Gastrocnemius medialis (tissue), 4 donors: ENCODE data around the gene CDH1. TPM values are rescaled to one million over a fixed set of nuclear protein-coding genes. Genes with fewer than 3 reads are reported as not detected.
"Not testable (repeated sequence)": the region's sequence is repeated elsewhere in the genome, so short reads cannot be mapped to it uniquely, and the experiment has no call there.

Experiments used
- ATAC-seq, 2 donors: fragments of 150-250 bp; one replicate each; pipeline ENCODE4 v1.9.1; 2016
- DNase-seq, 2 donors: peaks; one replicate each; pipeline ENCODE4 v3.0.0-alpha.2; 2019
- H3K27ac ChIP-seq, 4 donors: fragments of 200-600 bp; sonication (generic); 1 replicate in 1 of 4; 2 replicates in 3 of 4; pipeline ENCODE4 v1.5.1; 2016 to 2018; ENCODE audit warnings: mild to moderate bottlenecking in 2 of 4, moderate library complexity in 1 of 4
- H3K27me3 ChIP-seq, 3 donors: fragments of 200-600 bp; sonication (generic) in 2 of 3; 1 replicate in 1 of 3; 2 replicates in 2 of 3; pipeline versions ENCODE4 v1.5.1 to v1.6.0; 2016 to 2019; ENCODE audit warnings: mild to moderate bottlenecking in 1 of 3, moderate library complexity in 1 of 3
- H3K36me3 ChIP-seq, 2 donors: fragments of 200-600 bp; sonication (generic) in 1 of 2; one replicate each; pipeline ENCODE4 v1.5.1; 2017 to 2018
- H3K4me1 ChIP-seq, 2 donors: fragments of 200-600 bp; sonication (generic) in 1 of 2; one replicate each; pipeline ENCODE4 v1.5.1; 2016 to 2017; ENCODE audit warnings: mild to moderate bottlenecking in 2 of 2
- H3K4me3 ChIP-seq, 4 donors: fragments of 200-600 bp; sonication (generic) in 3 of 4; 1 replicate in 1 of 4; 2 replicates in 3 of 4; pipeline ENCODE4 v1.5.1; 2016 to 2019; ENCODE audit warnings: mild to moderate bottlenecking in 2 of 4
- H3K9me3 ChIP-seq, 3 donors: fragments of 200-600 bp; sonication (generic) in 2 of 3; 1 replicate in 1 of 3; 2 replicates in 2 of 3; pipeline ENCODE4 v1.5.1; 2016 to 2019
- CTCF ChIP-seq, 5 experiments: fragments of 450-650 bp in 3 of 5; fragments of 200-600 bp in 2 of 5; sonication (generic) in 2 of 5; IDR thresholded peaks in 4 of 5; conservative IDR thresholded peaks in 1 of 5; 1 replicate in 4 of 5; 2 replicates in 1 of 5; pipeline ENCODE4 v1.5.1; 2016 to 2019; ENCODE audit warnings: antibody characterized with exemption in 5 of 5, mild to moderate bottlenecking in 3 of 5, moderate library complexity in 3 of 5
- POLR2A ChIP-seq, 2 donors: fragments of 450-650 bp; IDR thresholded peaks; one replicate each; pipeline ENCODE4 v1.6.1; 2017; ENCODE audit warnings: antibody characterized with exemption in 2 of 2, mild to moderate bottlenecking in 2 of 2, moderate library complexity in 2 of 2
- in situ Hi-C, 4 donors: fragments of 200-750 bp; cut with MboI; loops; one replicate each; pipeline versions ENCODE4 v1.15.0 to v1.8.0; 2017; ENCODE audit warnings: low sequenced_read_pairs in 4 of 4
- intact Hi-C: fragments of 100-400 bp; cut with DNase I; formaldehyde crosslinking; loops from one replicate; pipeline ENCODE4 v1.15.1; 2023; ENCODE audit warnings: low total_unique reads
- total RNA-seq, 4 donors: library from RNA; depleted of rRNA; stranded (reverse); fragments of >200 nt; gene quantifications; one replicate each; pipeline versions ENCODE4 v1.1.0 to v1.2.3, GENCODE V29; 2016

CDH1 gene
- total RNA-seq, 4 donors from 2014 or later: 0.20 to 1.3 (median 0.20) TPM; not detected in 1

- TF ChIP-seq CTCF (IDR thresholded peaks at IDR 0.05 in 4 of 5, conservative IDR thresholded peaks at IDR 0.05 in 1 of 5) (no peak), POLR2A (IDR thresholded peaks at IDR 0.05) (no peak)
- ATAC-seq (no peak), DNase-seq (no peak)
- H3K36me3 ChIP-seq: no peaks in the 10 kb centered on the region
- H3K27ac ChIP-seq: no peak overlapping the region
- no peaks in the 10 kb centered on the region for H3K4me1 ChIP-seq
- no peak overlapping the region for H3K4me3 ChIP-seq
- in situ Hi-C loops: no loop called here
- no peaks in the 10 kb centered on the region for H3K9me3 ChIP-seq
- intact Hi-C loops: no loop called here
- H3K27me3 ChIP-seq: peaks cover 0 to 6% (median 3%) of the 10 kb centered on the region in 3 donors
Observed at GRCh38 chr16:68715471-68715870, 21.6 kb upstream of the CDH1 start.

GRCh38 chr16:68716516-68716915 lies 20.6 kb upstream of the CDH1 start:
- DNase-seq, H3K36me3 ChIP-seq, ATAC-seq, H3K27me3 ChIP-seq, intact Hi-C loops, H3K9me3 ChIP-seq, H3K4me1 ChIP-seq, in situ Hi-C loops, H3K4me3 ChIP-seq, H3K27ac ChIP-seq: not testable (repeated sequence)

- ATAC-seq (no peak), DNase-seq (no peak)
- intact Hi-C loops (no loop called here), in situ Hi-C loops (no loop called here)
- no peaks in the 10 kb centered on the region for H3K4me1 ChIP-seq
- peaks cover 0 to 6% (median 3%) of the 10 kb centered on the region in 3 donors for H3K27me3 ChIP-seq
- no peaks in the 10 kb centered on the region for H3K36me3 ChIP-seq
- H3K27ac ChIP-seq: no peak overlapping the region
- TF ChIP-seq CTCF (IDR thresholded peaks at IDR 0.05 in 4 of 5, conservative IDR thresholded peaks at IDR 0.05 in 1 of 5) (no peak), POLR2A (IDR thresholded peaks at IDR 0.05) (no peak)
- H3K9me3 ChIP-seq: no peaks in the 10 kb centered on the region
- H3K4me3 ChIP-seq: no peak overlapping the region
Observed at GRCh38 chr16:68717684-68718083, 19.4 kb upstream of the CDH1 start.

- no peak for DNase-seq
- no peak for ATAC-seq
- in situ Hi-C loops: no loop called here
- Histone ChIP-seq H3K27me3 (no peaks in the 10 kb centered on the region), H3K4me1 (no peaks in the 10 kb centered on the region), H3K36me3 (no peaks in the 10 kb centered on the region), H3K27ac (no peak overlapping the region), H3K4me3 (no peak overlapping the region), H3K9me3 (no peaks in the 10 kb centered on the region)
- TF ChIP-seq POLR2A (IDR thresholded peaks at IDR 0.05): no peak
- TF ChIP-seq CTCF (IDR thresholded peaks at IDR 0.05 in 4 of 5, conservative IDR thresholded peaks at IDR 0.05 in 1 of 5): no peak
- intact Hi-C loops: no loop called here
Observed at GRCh38 chr16:68718590-68718989, 18.5 kb upstream of the CDH1 start.

- intact Hi-C loops: no loop called here
- in situ Hi-C loops: no loop called here
- H3K36me3 ChIP-seq: no peaks in the 10 kb centered on the region
- H3K9me3 ChIP-seq: no peaks in the 10 kb centered on the region
- no peak overlapping the region for H3K4me3 ChIP-seq
- no peak for TF ChIP-seq POLR2A (IDR thresholded peaks at IDR 0.05)
- TF ChIP-seq CTCF (IDR thresholded peaks at IDR 0.05 in 4 of 5, conservative IDR thresholded peaks at IDR 0.05 in 1 of 5): no peak
- DNase-seq (no peak), ATAC-seq (no peak)
- no peaks in the 10 kb centered on the region for H3K27me3 ChIP-seq
- no peaks in the 10 kb centered on the region for H3K4me1 ChIP-seq
- no peak overlapping the region for H3K27ac ChIP-seq
Observed at GRCh38 chr16:68719993-68720489, 17.1 kb upstream of the CDH1 start.
